22Rv1 (cell line): ENCODE data around the gene MAT2A.

Experiments
- ZFX ChIP-seq: fragments of 450-650 bp; IDR thresholded peaks from 2 replicates; pipeline ENCODE4 v1.6.1; 2017; ENCODE audit warnings: antibody characterized with exemption, borderline replicate concordance
- TF ChIP-seq, protein P1 (sequence below): fragments of 450-650 bp; IDR thresholded peaks from 2 replicates; pipeline ENCODE4 v1.5.1; 2017; ENCODE audit warnings: mild to moderate bottlenecking

DNA sequence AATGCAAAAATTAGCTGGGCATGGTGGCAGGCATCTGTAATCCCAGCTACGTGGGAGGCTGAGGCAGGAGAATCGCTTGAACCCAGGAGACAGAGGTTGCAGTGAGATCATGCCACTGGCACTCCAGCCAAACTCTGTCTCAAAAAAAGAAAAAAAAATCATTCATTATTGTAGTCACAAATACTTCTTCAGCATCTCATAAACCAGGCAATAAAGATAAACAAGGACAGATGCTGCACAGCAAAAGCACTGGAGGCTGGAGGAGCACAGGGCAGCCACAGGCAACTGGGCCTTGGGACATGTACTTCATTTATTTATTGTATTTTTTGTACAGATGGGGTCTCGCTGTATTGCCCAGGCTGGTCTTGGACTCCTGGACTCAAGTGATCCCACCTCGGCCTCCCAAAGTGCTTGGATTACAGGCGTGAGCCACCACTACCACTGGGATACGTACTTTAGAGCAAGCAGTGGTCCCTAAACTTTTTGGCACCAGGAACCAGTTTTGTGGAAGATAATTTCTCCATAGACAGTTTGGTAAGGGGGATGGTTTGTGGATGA is 16.8 kb upstream of the MAT2A start:
- TF ChIP-seq, protein P1, sequence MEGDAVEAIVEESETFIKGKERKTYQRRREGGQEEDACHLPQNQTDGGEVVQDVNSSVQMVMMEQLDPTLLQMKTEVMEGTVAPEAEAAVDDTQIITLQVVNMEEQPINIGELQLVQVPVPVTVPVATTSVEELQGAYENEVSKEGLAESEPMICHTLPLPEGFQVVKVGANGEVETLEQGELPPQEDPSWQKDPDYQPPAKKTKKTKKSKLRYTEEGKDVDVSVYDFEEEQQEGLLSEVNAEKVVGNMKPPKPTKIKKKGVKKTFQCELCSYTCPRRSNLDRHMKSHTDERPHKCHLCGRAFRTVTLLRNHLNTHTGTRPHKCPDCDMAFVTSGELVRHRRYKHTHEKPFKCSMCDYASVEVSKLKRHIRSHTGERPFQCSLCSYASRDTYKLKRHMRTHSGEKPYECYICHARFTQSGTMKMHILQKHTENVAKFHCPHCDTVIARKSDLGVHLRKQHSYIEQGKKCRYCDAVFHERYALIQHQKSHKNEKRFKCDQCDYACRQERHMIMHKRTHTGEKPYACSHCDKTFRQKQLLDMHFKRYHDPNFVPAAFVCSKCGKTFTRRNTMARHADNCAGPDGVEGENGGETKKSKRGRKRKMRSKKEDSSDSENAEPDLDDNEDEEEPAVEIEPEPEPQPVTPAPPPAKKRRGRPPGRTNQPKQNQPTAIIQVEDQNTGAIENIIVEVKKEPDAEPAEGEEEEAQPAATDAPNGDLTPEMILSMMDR = no peak
- TF ChIP-seq ZFX = no peak
